ENCODE results near the gene ANKS1B.

DNA sequence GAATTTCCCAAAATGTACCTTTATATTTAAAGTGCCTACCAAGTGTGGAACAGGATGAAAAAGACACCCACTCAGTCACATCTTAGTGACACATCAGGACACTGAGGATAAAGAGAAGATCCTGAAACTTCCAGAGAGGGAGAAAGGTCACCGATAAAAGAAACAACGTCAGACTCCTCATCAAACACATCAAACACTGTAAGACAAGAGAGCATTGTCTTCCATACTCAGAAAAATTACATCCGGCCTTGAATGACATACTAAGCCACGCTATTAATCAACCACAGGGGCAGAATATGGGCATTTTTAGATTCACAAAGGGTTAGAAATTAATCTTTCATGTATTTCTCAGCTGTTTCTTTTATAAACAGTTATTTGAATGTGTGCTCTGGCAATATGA lies 849.4 kb downstream of the ANKS1B start:
- TF ChIP-seq, protein P1, sequence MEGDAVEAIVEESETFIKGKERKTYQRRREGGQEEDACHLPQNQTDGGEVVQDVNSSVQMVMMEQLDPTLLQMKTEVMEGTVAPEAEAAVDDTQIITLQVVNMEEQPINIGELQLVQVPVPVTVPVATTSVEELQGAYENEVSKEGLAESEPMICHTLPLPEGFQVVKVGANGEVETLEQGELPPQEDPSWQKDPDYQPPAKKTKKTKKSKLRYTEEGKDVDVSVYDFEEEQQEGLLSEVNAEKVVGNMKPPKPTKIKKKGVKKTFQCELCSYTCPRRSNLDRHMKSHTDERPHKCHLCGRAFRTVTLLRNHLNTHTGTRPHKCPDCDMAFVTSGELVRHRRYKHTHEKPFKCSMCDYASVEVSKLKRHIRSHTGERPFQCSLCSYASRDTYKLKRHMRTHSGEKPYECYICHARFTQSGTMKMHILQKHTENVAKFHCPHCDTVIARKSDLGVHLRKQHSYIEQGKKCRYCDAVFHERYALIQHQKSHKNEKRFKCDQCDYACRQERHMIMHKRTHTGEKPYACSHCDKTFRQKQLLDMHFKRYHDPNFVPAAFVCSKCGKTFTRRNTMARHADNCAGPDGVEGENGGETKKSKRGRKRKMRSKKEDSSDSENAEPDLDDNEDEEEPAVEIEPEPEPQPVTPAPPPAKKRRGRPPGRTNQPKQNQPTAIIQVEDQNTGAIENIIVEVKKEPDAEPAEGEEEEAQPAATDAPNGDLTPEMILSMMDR (IDR thresholded peaks at IDR 0.05) = no peak
- no peak for TF ChIP-seq POLR2A (IDR thresholded peaks at IDR 0.05)
- no peak for TF ChIP-seq EP300 (IDR thresholded peaks at IDR 0.05)
